HEK293 (cell line): ENCODE data around the gene B4GALT1.
"Not testable (repeated sequence)": the region's sequence is repeated elsewhere in the genome, so short reads cannot be mapped to it uniquely, and the experiment has no call there.

ENCODE experiments used
- ZBTB1 ChIP-seq: fragments of 450-650 bp; formaldehyde crosslinking; IDR thresholded peaks from 2 replicates; pipeline ENCODE4 v1.5.1; 2016; ENCODE audit warnings: missing biosample characterization, missing genetic modification characterization
- ZNF138 ChIP-seq: fragments of 450-650 bp; formaldehyde crosslinking; IDR thresholded peaks from 2 replicates; pipeline ENCODE4 v1.5.1; 2016; ENCODE audit warnings: missing biosample characterization, missing genetic modification characterization, borderline replicate concordance
- ZNF274 ChIP-seq, 2 experiments: fragments of 200-500 bp in 1 of 2; fragments of 450-650 bp in 1 of 2; sonication (Bioruptor generic) in 1 of 2; formaldehyde crosslinking in 1 of 2; IDR thresholded peaks; 2 replicates each; pipeline versions ENCODE4 v1.5.1 to v1.6.1; 2014 to 2016; ENCODE audit warnings: borderline replicate concordance in 1 of 2, inconsistent platforms in 1 of 2, low read length in 1 of 2, missing biosample characterization in 1 of 2, missing genetic modification characterization in 1 of 2
- ZNF426 ChIP-seq: fragments of 450-650 bp; formaldehyde crosslinking; IDR thresholded peaks from 2 replicates; pipeline ENCODE4 v1.5.1; 2017; ENCODE audit warnings: missing biosample characterization, missing genetic modification characterization, mild to moderate bottlenecking, inconsistent platforms, moderate library complexity
- ZNF585B ChIP-seq: fragments of 450-650 bp; formaldehyde crosslinking; IDR thresholded peaks from 2 replicates; pipeline ENCODE4 v1.5.1; 2016; ENCODE audit warnings: missing biosample characterization, missing genetic modification characterization
- TF ChIP-seq, protein P1 (sequence below): fragments of 450-650 bp; formaldehyde crosslinking; IDR thresholded peaks from 2 replicates; pipeline ENCODE4 v1.5.1; 2016; ENCODE audit warnings: missing biosample characterization, missing genetic modification characterization

DNA sequence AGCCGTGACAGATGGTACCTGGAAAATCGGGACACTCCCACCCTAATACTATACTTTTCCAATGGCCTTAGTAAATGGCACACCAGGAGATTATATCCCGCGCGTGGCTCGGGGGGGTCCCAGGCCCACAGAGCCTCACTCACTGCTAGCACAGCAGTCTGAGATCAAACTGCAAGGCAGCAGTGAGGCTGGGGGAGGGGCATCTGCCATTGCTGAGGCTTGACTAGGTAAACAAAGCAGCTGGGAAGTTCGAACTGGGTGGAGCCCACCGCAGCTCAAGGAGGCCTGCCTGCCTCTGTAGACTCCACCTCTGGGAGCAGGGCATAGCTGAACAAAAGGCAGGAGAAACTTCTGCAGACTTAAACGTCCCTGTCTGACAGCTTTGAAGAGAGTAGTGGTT, 81.5 kb downstream of the B4GALT1 start:
- TF ChIP-seq, protein P1, sequence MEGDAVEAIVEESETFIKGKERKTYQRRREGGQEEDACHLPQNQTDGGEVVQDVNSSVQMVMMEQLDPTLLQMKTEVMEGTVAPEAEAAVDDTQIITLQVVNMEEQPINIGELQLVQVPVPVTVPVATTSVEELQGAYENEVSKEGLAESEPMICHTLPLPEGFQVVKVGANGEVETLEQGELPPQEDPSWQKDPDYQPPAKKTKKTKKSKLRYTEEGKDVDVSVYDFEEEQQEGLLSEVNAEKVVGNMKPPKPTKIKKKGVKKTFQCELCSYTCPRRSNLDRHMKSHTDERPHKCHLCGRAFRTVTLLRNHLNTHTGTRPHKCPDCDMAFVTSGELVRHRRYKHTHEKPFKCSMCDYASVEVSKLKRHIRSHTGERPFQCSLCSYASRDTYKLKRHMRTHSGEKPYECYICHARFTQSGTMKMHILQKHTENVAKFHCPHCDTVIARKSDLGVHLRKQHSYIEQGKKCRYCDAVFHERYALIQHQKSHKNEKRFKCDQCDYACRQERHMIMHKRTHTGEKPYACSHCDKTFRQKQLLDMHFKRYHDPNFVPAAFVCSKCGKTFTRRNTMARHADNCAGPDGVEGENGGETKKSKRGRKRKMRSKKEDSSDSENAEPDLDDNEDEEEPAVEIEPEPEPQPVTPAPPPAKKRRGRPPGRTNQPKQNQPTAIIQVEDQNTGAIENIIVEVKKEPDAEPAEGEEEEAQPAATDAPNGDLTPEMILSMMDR: not testable (repeated sequence)
- not testable (repeated sequence) for TF ChIP-seq ZNF426; ZBTB1 (tag by site-specific recombination); ZNF274 (IDR thresholded peaks at IDR 0.05; ENCODE audit: low read length); ZNF274 (tag by site-specific recombination; IDR thresholded peaks at IDR 0.05; ENCODE audit: borderline replicate concordance); ZNF138 (tag by site-specific recombination); ZNF585B (tag by site-specific recombination)
